Measurements from ENCODE around the gene IRX3.

Gene IRX3

DNA sequence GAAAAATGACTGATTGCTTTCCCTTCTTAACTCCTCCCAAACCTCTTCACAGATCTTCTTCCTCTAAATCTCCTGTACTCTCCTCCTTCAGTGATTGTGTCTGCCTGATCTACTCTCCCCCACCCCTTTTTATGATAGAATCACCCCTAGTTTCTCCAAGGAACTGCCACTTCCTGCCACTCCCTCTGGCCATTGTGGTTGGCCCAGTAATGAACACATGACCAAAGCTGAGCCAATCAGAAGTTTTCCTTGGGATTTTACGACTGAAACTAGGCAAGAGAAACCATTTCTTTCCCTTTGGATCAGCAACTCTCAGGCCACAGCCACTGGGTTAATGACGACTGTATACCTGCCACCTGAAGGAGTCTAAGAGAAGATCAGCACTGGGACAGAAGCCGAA lies 15.9 kb downstream of the IRX3 start:
- no peak for TF ChIP-seq GABPA (IDR thresholded peaks at IDR 0.05; ENCODE audit: low read depth)
- TF ChIP-seq, protein P1, sequence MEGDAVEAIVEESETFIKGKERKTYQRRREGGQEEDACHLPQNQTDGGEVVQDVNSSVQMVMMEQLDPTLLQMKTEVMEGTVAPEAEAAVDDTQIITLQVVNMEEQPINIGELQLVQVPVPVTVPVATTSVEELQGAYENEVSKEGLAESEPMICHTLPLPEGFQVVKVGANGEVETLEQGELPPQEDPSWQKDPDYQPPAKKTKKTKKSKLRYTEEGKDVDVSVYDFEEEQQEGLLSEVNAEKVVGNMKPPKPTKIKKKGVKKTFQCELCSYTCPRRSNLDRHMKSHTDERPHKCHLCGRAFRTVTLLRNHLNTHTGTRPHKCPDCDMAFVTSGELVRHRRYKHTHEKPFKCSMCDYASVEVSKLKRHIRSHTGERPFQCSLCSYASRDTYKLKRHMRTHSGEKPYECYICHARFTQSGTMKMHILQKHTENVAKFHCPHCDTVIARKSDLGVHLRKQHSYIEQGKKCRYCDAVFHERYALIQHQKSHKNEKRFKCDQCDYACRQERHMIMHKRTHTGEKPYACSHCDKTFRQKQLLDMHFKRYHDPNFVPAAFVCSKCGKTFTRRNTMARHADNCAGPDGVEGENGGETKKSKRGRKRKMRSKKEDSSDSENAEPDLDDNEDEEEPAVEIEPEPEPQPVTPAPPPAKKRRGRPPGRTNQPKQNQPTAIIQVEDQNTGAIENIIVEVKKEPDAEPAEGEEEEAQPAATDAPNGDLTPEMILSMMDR (IDR thresholded peaks at IDR 0.05; ENCODE audit: insufficient read depth, low read length): no peak
- TF ChIP-seq, protein P2, sequence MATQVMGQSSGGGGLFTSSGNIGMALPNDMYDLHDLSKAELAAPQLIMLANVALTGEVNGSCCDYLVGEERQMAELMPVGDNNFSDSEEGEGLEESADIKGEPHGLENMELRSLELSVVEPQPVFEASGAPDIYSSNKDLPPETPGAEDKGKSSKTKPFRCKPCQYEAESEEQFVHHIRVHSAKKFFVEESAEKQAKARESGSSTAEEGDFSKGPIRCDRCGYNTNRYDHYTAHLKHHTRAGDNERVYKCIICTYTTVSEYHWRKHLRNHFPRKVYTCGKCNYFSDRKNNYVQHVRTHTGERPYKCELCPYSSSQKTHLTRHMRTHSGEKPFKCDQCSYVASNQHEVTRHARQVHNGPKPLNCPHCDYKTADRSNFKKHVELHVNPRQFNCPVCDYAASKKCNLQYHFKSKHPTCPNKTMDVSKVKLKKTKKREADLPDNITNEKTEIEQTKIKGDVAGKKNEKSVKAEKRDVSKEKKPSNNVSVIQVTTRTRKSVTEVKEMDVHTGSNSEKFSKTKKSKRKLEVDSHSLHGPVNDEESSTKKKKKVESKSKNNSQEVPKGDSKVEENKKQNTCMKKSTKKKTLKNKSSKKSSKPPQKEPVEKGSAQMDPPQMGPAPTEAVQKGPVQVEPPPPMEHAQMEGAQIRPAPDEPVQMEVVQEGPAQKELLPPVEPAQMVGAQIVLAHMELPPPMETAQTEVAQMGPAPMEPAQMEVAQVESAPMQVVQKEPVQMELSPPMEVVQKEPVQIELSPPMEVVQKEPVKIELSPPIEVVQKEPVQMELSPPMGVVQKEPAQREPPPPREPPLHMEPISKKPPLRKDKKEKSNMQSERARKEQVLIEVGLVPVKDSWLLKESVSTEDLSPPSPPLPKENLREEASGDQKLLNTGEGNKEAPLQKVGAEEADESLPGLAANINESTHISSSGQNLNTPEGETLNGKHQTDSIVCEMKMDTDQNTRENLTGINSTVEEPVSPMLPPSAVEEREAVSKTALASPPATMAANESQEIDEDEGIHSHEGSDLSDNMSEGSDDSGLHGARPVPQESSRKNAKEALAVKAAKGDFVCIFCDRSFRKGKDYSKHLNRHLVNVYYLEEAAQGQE (IDR thresholded peaks at IDR 0.05; ENCODE audit: insufficient replicate concordance, low read depth): no peak
- no peaks in the 10 kb centered on the region for H3K27me3 ChIP-seq (ENCODE audit: insufficient read depth, poor library complexity, severe bottlenecking)
- H3K4me3 ChIP-seq (replicated peaks; ENCODE audit: insufficient read depth, low read length): no peak overlapping the region
- no peak for DNase-seq (ENCODE audit: low read depth in 1 of 2, low spot score in 1 of 2)
- H3K27ac ChIP-seq (replicated peaks): no peak overlapping the region

DNA sequence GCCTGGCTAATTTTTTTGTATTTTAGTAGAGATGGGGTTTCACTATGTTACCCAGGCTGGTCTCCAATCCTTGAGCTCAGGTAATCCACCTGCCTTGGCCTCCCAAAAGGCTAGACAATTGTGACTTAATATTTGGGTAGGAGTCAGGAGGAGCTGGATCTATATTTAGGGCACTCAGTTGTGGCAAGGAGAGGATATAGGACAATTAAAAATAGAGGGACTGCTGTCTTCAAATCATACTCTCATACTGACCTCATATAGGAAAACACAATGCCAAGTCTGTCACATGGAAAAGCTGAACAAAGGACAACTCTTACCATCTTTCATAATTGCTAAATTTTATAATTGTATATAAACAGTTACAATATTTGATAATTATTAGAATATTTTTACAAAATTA lies 17.1 kb downstream of the IRX3 start:
- H3K27me3 ChIP-seq (ENCODE audit: insufficient read depth, poor library complexity, severe bottlenecking): no peaks in the 10 kb centered on the region
- TF ChIP-seq POLR2AphosphoS5 (IDR thresholded peaks at IDR 0.05; ENCODE audit: low read depth) (no peak), GABPA (IDR thresholded peaks at IDR 0.05; ENCODE audit: low read depth) (no peak), SPI1 (IDR thresholded peaks at IDR 0.05; ENCODE audit: borderline replicate concordance, low read depth) (no peak)
- TF ChIP-seq, protein P2 (IDR thresholded peaks at IDR 0.05; ENCODE audit: insufficient replicate concordance, low read depth): no peak
- TF ChIP-seq, protein P1 (IDR thresholded peaks at IDR 0.05; ENCODE audit: insufficient read depth, low read length): no peak
- no peak overlapping the region for H3K4me3 ChIP-seq (replicated peaks; ENCODE audit: insufficient read depth, low read length)
- no peak overlapping the region for H3K27ac ChIP-seq (replicated peaks)
- DNase-seq (ENCODE audit: low read depth in 1 of 2, low spot score in 1 of 2): no peak

DNA sequence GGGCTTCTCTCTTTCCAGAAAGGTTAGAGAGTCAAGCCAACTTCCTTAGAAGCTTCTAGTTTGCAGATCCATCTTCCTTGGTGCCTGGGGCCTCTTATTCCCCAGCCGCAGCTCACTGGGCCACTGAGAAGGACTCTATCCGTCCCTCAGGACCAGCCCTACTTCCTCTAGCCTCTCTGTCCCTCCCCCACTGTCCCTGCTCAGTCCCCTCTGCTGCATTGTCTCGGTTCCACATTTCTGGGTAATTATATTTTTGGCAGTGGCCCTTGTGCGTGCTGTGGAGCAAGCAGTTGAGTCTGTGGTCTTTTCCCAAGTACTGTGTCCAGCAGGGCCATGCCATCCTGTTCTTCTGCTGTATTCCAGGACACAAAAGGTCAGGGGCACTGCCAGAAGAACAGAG lies 17.8 kb downstream of the IRX3 start:
- no peak overlapping the region for H3K4me3 ChIP-seq (replicated peaks; ENCODE audit: insufficient read depth, low read length)
- DNase-seq (ENCODE audit: low read depth in 1 of 2, low spot score in 1 of 2): no peak
- H3K27me3 ChIP-seq (ENCODE audit: insufficient read depth, poor library complexity, severe bottlenecking): no peaks in the 10 kb centered on the region
- TF ChIP-seq POLR2AphosphoS5 (IDR thresholded peaks at IDR 0.05; ENCODE audit: low read depth): no peak
- TF ChIP-seq, protein P2 (IDR thresholded peaks at IDR 0.05; ENCODE audit: insufficient replicate concordance, low read depth): no peak
- no peak for TF ChIP-seq SPI1 (IDR thresholded peaks at IDR 0.05; ENCODE audit: borderline replicate concordance, low read depth)
- TF ChIP-seq GABPA (IDR thresholded peaks at IDR 0.05; ENCODE audit: low read depth): no peak
- TF ChIP-seq, protein P1 (IDR thresholded peaks at IDR 0.05; ENCODE audit: insufficient read depth, low read length): no peak
- H3K27ac ChIP-seq (replicated peaks): no peak overlapping the region

Measured in HL-60 (cell line).